ENCODE results near the gene LCLAT1. TPM values are rescaled to one million over a fixed set of nuclear protein-coding genes. Genes with fewer than 3 reads are reported as not detected.

LCLAT1 gene
- polyA plus RNA-seq, 2 of the 4 experiments (the other 2 are of a cell fraction) = 19.5 to 71.0 TPM

DNA sequence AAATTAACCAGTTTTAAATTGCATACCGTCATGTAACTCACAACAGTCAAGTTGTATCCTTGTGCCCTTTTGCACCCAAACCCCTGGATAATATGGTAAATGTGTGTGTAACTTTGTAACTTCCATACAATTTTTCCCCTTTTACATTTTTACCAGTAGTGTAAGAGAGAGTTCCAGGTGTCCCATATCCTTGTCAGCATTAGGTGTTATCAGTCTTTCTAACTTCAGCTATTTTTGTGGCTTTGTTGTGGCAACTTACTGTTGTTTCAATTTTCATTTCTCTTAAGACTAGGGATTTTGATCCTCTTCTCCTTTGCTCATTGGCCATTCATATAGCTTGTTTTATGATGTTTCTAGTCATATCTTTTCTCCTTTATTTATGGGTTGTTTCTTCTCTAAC is 94.6 kb downstream of the LCLAT1 start (continued):
- no peak for TF ChIP-seq SMC3 (IDR thresholded peaks at IDR 0.05)
- TF ChIP-seq ZSCAN20 (CRISPR knock-in tag; IDR thresholded peaks at IDR 0.05) = no peak
- TF ChIP-seq, protein P1, sequence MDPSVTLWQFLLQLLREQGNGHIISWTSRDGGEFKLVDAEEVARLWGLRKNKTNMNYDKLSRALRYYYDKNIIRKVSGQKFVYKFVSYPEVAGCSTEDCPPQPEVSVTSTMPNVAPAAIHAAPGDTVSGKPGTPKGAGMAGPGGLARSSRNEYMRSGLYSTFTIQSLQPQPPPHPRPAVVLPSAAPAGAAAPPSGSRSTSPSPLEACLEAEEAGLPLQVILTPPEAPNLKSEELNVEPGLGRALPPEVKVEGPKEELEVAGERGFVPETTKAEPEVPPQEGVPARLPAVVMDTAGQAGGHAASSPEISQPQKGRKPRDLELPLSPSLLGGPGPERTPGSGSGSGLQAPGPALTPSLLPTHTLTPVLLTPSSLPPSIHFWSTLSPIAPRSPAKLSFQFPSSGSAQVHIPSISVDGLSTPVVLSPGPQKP (IDR thresholded peaks at IDR 0.05; ENCODE audit: low read depth, low read length) = no peak
- TF ChIP-seq FOSL2 (IDR thresholded peaks at IDR 0.05) = no peak
- TF ChIP-seq FOSL2 (CRISPR knock-in tag; IDR thresholded peaks at IDR 0.05) = no peak
- no peak for TF ChIP-seq TFCP2L1 (CRISPR knock-in tag; IDR thresholded peaks at IDR 0.05)
- TF ChIP-seq NFE2L2 (conservative IDR thresholded peaks at IDR 0.05; ENCODE audit: low read length) = no peak
- TF ChIP-seq GATA3 (IDR thresholded peaks at IDR 0.05; ENCODE audit: borderline replicate concordance) = no peak
- no peak for TF ChIP-seq PHF8 (IDR thresholded peaks at IDR 0.05; ENCODE audit: borderline replicate concordance, low read depth)
- no peak for TF ChIP-seq JUN (IDR thresholded peaks at IDR 0.05)
- TF ChIP-seq BHLHE40 (IDR thresholded peaks at IDR 0.05; ENCODE audit: low read depth, low read length) = no peak

DNA sequence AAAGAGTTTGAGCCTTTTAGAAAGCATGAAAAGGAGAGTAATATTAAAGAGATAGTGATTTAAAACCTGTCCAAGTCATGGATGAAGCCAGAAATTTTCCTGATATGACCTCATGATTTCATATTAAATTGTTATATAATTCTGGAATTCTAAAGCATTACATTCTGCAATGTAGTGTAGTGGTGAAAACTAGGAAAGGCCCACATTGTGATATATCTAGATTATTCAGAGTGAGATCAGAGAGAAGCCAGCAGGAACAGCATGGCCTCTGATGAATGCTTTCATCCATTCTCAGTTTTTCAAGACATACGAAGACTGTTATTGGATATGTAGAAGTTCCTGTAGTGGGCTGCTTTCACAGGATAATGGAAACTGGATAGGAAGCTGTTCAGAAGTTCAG is 98.8 kb downstream of the LCLAT1 start:
- WGBS (ENCODE audit: missing lambda C conversion rate) = 100% methylated on average over 1 of the region's 1 CpG
- ChIA-PET POLR2A (no interaction called here), CTCF (no interaction called here)
- no peak for TF ChIP-seq MAZ (IDR thresholded peaks at IDR 0.05; ENCODE audit: borderline replicate concordance, low read depth, low read length)
- no peak for TF ChIP-seq SMC3 (IDR thresholded peaks at IDR 0.05)
- TF ChIP-seq, protein P2, sequence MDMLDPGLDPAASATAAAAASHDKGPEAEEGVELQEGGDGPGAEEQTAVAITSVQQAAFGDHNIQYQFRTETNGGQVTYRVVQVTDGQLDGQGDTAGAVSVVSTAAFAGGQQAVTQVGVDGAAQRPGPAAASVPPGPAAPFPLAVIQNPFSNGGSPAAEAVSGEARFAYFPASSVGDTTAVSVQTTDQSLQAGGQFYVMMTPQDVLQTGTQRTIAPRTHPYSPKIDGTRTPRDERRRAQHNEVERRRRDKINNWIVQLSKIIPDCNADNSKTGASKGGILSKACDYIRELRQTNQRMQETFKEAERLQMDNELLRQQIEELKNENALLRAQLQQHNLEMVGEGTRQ (IDR thresholded peaks at IDR 0.05) = no peak
- no peak for TF ChIP-seq CEBPB (IDR thresholded peaks at IDR 0.05)
- TF ChIP-seq, protein P3, sequence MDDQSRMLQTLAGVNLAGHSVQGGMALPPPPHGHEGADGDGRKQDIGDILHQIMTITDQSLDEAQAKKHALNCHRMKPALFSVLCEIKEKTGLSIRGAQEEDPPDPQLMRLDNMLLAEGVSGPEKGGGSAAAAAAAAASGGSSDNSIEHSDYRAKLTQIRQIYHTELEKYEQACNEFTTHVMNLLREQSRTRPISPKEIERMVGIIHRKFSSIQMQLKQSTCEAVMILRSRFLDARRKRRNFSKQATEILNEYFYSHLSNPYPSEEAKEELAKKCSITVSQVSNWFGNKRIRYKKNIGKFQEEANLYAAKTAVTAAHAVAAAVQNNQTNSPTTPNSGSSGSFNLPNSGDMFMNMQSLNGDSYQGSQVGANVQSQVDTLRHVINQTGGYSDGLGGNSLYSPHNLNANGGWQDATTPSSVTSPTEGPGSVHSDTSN (IDR thresholded peaks at IDR 0.05) = no peak
- TF ChIP-seq SREBF2 (IDR thresholded peaks at IDR 0.05) = no peak
- TF ChIP-seq ZNF302 (CRISPR knock-in tag; IDR thresholded peaks at IDR 0.05) = no peak
- no peak for TF ChIP-seq NFE2L2 (conservative IDR thresholded peaks at IDR 0.05; ENCODE audit: low read length)
- no peak for TF ChIP-seq FOSL2 (IDR thresholded peaks at IDR 0.05)
- TF ChIP-seq FOSL2 (CRISPR knock-in tag; IDR thresholded peaks at IDR 0.05) = no peak
- DNase-seq (ENCODE audit: low read depth in 1 of 2, low spot score in 1 of 2) (no peak), ATAC-seq (no peak), FAIRE-seq (no peak)
- Histone ChIP-seq H3K4me3 (no peak overlapping the region), H3K27ac (no peak overlapping the region), H3K9me3 (0 out of 3 replicates have a peak, but pooled peaks cover 2% of the 10 kb centered on the region), H3K4me2 (no peak overlapping the region), H3K4me1 (no peaks in the 10 kb centered on the region)

DNA sequence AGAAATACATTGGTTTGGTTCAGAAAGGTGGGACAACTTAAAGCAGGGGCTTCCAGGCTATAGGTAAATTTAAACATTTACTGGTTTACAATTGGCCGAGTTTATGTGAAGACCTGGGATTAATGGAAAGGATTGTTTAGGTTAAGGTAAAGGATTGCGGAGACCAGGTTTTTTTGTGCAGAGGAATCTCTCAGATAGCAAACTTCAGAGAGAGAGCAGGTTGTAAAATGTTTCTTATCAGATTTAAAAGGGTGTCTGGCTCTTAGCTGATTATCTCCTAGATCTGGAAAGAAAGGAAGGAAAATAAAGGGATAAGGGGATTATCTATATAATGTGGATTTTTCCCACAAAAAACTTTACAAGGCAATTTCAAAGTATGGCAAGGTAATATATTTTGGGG is 101.3 kb downstream of the LCLAT1 start:
- 98% methylated on average over 2 of the region's 2 CpGs for WGBS (ENCODE audit: missing lambda C conversion rate)
- H3K4me1 ChIP-seq = no peaks in the 10 kb centered on the region
- peaks cover 8% of the 10 kb centered on the region; the same call in 1 of the 3 replicates for H3K9me3 ChIP-seq
- FAIRE-seq (no peak), DNase-seq (ENCODE audit: low read depth in 1 of 2, low spot score in 1 of 2) (no peak), ATAC-seq (no peak)
- ChIA-PET CTCF (interaction anchor here (1.7 kb wide), 1 partner anchor 159 kb away, joined by 5 read pairs; no protein-coding TSS in a partner anchor), POLR2A (no interaction called here)
- no peak overlapping the region for H3K27ac ChIP-seq
- no peak overlapping the region for H3K4me3 ChIP-seq
- H3K4me2 ChIP-seq = no peak overlapping the region
- TF ChIP-seq MYC (IDR thresholded peaks at IDR 0.05; ENCODE audit: borderline replicate concordance, low read length) (no peak), SMC3 (IDR thresholded peaks at IDR 0.05) (no peak), EP300 (IDR thresholded peaks at IDR 0.05) (no peak), EHF (CRISPR knock-in tag; IDR thresholded peaks at IDR 0.05) (no peak), GATA3 (IDR thresholded peaks at IDR 0.05; ENCODE audit: borderline replicate concordance) (no peak), RARB (CRISPR knock-in tag; IDR thresholded peaks at IDR 0.05) (no peak), RAD21 (conservative IDR thresholded peaks at IDR 0.05 in 1 of 2, IDR thresholded peaks at IDR 0.05 in 1 of 2) (no peak), NPAS2 (CRISPR knock-in tag; IDR thresholded peaks at IDR 0.05; ENCODE audit: borderline replicate concordance) (no peak), ZNF302 (CRISPR knock-in tag; IDR thresholded peaks at IDR 0.05) (no peak), SREBF2 (IDR thresholded peaks at IDR 0.05) (no peak), HOXB5 (CRISPR knock-in tag; IDR thresholded peaks at IDR 0.05) (no peak)
- TF ChIP-seq, protein P4, sequence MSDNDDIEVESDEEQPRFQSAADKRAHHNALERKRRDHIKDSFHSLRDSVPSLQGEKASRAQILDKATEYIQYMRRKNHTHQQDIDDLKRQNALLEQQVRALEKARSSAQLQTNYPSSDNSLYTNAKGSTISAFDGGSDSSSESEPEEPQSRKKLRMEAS (IDR thresholded peaks at IDR 0.05) = no peak
- TF ChIP-seq, protein P5, sequence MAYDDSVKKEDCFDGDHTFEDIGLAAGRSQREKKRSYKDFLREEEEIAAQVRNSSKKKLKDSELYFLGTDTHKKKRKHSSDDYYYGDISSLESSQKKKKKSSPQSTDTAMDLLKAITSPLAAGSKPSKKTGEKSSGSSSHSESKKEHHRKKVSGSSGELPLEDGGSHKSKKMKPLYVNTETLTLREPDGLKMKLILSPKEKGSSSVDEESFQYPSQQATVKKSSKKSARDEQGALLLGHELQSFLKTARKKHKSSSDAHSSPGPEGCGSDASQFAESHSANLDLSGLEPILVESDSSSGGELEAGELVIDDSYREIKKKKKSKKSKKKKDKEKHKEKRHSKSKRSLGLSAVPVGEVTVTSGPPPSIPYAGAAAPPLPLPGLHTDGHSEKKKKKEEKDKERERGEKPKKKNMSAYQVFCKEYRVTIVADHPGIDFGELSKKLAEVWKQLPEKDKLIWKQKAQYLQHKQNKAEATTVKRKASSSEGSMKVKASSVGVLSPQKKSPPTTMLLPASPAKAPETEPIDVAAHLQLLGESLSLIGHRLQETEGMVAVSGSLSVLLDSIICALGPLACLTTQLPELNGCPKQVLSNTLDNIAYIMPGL (CRISPR knock-in tag; IDR thresholded peaks at IDR 0.05; ENCODE audit: borderline replicate concordance) = no peak
- TF ChIP-seq, protein P2 (IDR thresholded peaks at IDR 0.05) = no peak
